Measurements from ENCODE around the gene MRRF.

MRRF gene

GRCh38 chr9:122367065-122367464, 102.4 kb downstream of the MRRF start:
- no peak for TF ChIP-seq CTCF (IDR thresholded peaks at IDR 0.05; ENCODE audit: low read depth, low read length)
- no peak overlapping the region for H3K4me3 ChIP-seq (ENCODE audit: low read depth, low read length)

GRCh38 chr9:122367774-122368460, 103.2 kb downstream of the MRRF start:
- no peak for TF ChIP-seq CTCF (IDR thresholded peaks at IDR 0.05; ENCODE audit: low read depth, low read length)

GRCh38 chr9:122368642-122369041, 104.0 kb downstream of the MRRF start:
- TF ChIP-seq CTCF (IDR thresholded peaks at IDR 0.05; ENCODE audit: low read depth, low read length), result no peak
- H3K4me3 ChIP-seq (ENCODE audit: low read depth, low read length), result no peak overlapping the region

More at GRCh38 chr9:122367774-122368460, 103.2 kb downstream of the MRRF start:
- no peak overlapping the region for H3K4me3 ChIP-seq (ENCODE audit: low read depth, low read length)

- peak overlapping the region; percentile 71; the same call in 1 of the 2 replicates for H3K4me3 ChIP-seq (ENCODE audit: low read depth, low read length)
- no peak for TF ChIP-seq CTCF (IDR thresholded peaks at IDR 0.05; ENCODE audit: low read depth, low read length)
Observed at GRCh38 chr9:122370303-122370702, 105.6 kb downstream of the MRRF start.

GRCh38 chr9:122370869-122371755, 106.4 kb downstream of the MRRF start, which contains the start of gene PTGS1:
Gene PTGS1, plus strand, starts transcription at chr9:122371024. Its CDS starts 61 bp downstream, at chr9:122371085.
- no peak for TF ChIP-seq CTCF (IDR thresholded peaks at IDR 0.05; ENCODE audit: low read depth, low read length)
- peak within 1 kb of the TSS; percentile 71 for H3K4me3 ChIP-seq (ENCODE audit: low read depth, low read length)

- peak overlapping the region; percentile 71 for H3K4me3 ChIP-seq (ENCODE audit: low read depth, low read length)
- TF ChIP-seq CTCF (IDR thresholded peaks at IDR 0.05; ENCODE audit: low read depth, low read length), result no peak
Observed at GRCh38 chr9:122371846-122372245, 107.2 kb downstream of the MRRF start.
